GM10266 (cell line): ENCODE measurements around the gene SLC9A6.

ENCODE experiments used
- DNase-seq: peaks from one replicate; pipeline ENCODE4 v3.0.0; 2012; ENCODE audit errors: extremely low spot score
- CTCF ChIP-seq: IDR thresholded peaks from 2 replicates; pipeline ENCODE4 v1.5.1; 2012; ENCODE audit warnings: mild to moderate bottlenecking, low read depth; ENCODE audit not compliant: control insufficient read depth, insufficient read depth; ENCODE audit errors: missing control alignments

Gene SLC9A6

GRCh38 chrX:136061696-136062095 lies 76.5 kb downstream of the SLC9A6 start:
- no peak for TF ChIP-seq CTCF

GRCh38 chrX:136063340-136064079 lies 78.3 kb downstream of the SLC9A6 start:
- TF ChIP-seq CTCF = no peak
- DNase-seq = no peak

More at GRCh38 chrX:136061696-136062095, 76.5 kb downstream of the SLC9A6 start:
- no peak for DNase-seq

GRCh38 chrX:136064661-136065043 lies 79.4 kb downstream of the SLC9A6 start:
- no peak for TF ChIP-seq CTCF
- DNase-seq = no peak

- DNase-seq = no peak
- no peak for TF ChIP-seq CTCF
These were observed 79.9 kb downstream of the SLC9A6 start for GRCh38 chrX:136065044-136065671.

- DNase-seq = no peak
- no peak for TF ChIP-seq CTCF
These were observed 81.9 kb downstream of the SLC9A6 start for GRCh38 chrX:136067097-136067496.

- DNase-seq = no peak
These were observed 82.7 kb downstream of the SLC9A6 start for GRCh38 chrX:136067966-136068365.

More at GRCh38 chrX:136067966-136068365, 82.7 kb downstream of the SLC9A6 start:
- no peak for TF ChIP-seq CTCF
